GM19468 (cell line): Measurements from ENCODE around the gene LCTL.

Experiments used
- ATAC-seq: cut with Tn5 transposase; IDR thresholded peaks from one replicate; pipeline ENCODE4 v1.9.1; 2021; ENCODE audit warnings: mild to moderate bottlenecking, moderate library complexity, moderate number of reproducible peaks; ENCODE audit not compliant: unreplicated experiment; ENCODE audit errors: extremely low read depth

Gene LCTL

DNA sequence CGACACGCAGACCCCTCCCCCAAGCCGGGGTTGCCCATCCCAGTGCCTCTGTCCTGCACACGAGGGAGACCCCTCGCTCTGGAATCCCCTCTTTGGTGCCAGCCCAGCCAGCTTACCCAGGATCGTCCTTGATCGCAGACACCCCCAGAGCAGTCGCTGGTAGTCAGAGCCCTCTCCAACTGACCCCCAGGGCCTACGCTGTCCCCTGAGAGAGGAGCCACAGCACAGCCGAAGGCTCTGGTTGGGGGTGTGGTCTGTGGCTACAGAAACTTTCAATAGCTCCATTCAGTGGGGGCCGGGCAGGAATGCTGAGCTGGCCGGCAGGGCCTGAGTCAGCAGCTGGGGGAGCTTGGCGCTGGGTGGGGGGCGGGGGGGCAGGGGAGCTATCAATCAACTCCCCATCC, at the start of gene LCTL:
LCTL (minus strand) TSS at position 258 of the 404 bp plus-strand sequence. CDS start 633 bp downstream, outside the sequence.
- no peak for ATAC-seq

- no peak for ATAC-seq
These were observed 49.4 kb upstream of the LCTL start for GRCh38 chr15:66614951-66615760.

DNA sequence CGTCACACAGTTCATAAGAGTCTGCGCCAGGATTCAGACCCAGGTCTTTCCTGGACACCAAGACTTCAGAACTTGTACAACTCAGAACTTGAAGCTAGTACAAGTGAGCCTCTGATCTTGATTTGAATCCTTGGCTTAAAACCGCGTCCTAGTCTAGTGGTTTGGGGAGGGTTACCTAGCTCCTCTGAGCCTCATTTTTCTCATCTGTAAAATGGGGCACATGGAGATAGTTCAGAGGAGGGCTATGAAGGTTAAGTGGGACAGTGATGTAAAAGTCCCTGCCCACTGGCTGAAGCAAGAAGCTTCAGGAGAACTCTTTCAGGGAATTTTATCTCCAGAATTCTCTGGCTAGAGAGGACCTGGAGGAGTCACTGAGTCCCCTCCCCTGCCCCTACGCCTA, 48.7 kb upstream of the LCTL start:
- ATAC-seq = no peak

DNA sequence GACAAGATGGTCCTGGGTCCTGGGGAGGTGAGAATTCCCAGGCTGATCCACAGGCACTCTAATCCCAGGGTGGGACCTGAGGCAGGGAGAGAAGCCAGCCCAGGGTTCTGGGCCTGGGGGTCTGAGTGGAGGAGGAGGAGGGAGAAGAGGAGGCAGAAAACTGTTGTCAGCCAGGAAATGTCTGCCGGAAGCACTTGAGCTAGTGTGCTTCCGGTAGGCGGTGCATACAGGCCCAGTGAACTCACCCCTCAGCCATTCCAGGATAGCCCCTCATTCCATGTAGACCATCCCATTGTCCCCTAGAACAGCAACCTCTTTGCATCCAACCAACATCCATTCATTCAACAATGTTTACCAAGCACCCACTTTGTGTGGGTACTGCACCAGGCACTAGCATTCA, 47.9 kb upstream of the LCTL start:
- ATAC-seq = no peak

- no peak for ATAC-seq
These were observed 45.7 kb upstream of the LCTL start for GRCh38 chr15:66611257-66612053.

DNA sequence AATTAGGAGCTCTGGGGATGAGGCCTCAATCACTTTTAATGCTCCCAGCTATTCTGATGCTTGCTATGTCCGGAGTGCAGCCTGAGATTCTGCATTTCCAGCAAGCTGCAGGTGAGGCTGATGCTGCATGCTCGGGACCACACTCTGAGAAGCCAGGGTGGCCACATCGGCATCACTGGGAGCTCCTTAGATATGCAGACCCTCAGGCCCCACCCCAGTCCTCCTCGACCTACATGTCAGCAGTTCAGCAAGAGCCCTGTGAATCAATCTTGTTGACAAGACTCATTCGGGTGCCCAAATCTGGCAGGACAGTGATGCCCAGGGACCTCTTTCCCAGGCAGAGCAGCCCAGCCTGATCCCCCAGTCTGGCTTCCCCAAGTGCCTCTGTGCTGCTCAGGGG, 44.1 kb upstream of the LCTL start:
- ATAC-seq = no peak

DNA sequence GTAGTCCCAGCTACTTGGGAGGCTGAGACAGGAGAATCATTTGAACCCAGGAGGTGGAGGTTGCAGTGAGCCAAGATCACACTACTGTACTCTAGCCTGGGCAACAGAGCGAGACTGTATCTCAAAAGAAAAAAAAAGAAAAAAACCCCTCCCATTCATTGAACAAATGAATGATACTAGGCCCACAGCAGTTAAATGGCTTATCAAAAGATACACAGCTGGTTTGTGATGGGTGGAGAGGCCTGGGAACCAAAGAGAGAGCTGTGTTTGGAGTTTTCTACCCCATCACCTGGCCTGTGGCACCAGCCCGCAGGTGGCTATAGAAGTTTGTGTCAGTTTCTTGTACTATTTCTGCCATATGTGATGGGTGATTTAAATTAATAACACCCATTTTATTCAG, 43.1 kb upstream of the LCTL start:
- no peak for ATAC-seq

DNA sequence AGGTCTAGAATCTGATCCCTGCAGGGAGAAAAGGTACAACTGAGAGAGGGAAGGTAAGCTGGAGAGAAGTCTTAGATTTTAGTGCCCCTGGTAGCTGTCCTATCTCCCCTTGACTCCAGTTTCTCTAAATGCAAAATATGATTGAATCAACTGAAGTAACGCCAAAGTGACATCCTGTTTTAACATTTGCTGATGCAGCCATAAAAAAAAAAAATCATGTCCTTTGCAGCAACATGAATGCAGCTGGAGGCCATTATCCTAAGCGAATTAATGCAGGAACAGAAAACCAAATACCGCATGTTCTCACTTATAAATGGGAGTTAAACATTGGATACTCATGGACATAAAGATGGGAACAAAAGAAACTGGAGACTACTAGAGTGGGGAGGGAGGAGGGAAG, 42.4 kb upstream of the LCTL start:
- ATAC-seq = no peak

- peak; percentile 46 for ATAC-seq
These were observed 37.7 kb upstream of the LCTL start for GRCh38 chr15:66603301-66604179.

DNA sequence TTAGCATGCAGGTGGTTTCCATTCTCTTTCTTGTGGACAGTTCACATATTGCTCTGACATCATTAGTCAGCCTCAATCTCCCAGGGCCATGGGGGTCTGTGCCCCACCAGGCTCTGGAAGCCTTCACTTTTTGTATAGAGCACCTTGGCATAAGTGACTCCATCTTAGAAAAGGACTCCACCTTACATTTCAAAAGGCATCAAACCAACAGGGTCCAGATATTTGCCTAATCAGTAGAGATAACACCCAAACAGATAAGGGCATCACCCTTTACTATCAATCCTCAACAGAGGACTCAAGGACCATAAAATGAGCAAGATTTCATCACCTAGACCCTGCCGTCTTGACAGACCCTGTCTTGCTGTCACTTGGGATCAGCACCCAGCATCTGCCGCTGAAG, 35.7 kb upstream of the LCTL start:
- ATAC-seq = no peak

GRCh38 chr15:66600240-66600627, 34.4 kb upstream of the LCTL start:
- no peak for ATAC-seq

DNA sequence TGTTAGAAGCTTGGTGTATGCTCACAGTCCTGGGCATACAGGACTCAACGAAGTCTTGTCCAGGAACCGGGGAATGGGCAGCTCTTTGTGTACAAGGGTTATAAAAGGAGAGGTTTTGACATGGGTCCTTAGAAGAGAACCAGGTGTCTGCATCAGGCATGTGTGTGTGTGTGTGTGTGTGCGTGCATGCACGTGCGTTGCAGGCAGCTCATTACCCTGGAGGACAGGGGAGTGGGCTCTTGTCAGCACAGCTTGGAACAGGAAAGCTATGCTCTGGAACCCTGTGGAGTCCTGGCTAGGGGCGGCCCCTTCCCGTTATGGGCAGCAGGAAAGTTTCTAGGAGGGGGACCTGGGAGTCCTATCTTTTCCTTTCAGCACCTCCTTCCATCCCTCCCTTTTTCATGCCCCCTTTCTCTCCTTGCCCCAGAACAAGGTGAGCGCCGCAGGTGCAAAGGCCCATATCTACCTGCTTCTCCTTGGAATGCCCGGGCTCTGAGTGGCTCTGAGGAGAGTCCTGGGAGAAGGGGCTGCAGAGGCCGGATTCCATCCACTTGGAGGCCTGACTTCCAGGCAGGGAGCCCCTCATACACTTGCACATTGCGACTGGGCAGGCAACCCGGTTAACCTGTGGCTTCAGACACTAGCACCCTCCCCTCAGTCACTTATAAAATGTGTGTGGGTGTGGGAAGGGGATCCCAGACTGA, 33.9 kb upstream of the LCTL start:
- no peak for ATAC-seq

GRCh38 chr15:66598095-66598815, 32.5 kb upstream of the LCTL start:
- ATAC-seq = no peak

GRCh38 chr15:66595931-66596545, 30.2 kb upstream of the LCTL start:
- ATAC-seq = no peak

DNA sequence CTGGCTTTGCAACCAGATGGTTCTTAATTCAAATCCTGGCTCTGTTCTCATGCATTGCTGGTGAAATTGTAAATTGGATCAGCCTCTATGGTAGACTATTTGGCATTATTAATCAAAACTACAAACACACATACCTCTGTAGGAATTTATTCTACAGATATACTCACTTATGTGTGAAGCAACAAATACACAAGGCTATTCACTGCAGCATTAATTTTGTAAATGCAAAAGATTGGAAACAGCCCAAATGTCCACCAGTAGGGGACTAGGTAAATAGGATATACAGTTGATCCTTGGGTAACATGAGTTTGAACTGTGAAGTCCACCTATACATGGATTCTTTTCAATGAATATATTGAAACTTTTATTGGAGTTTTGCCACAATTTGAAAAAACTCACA, 29.5 kb upstream of the LCTL start:
- no peak for ATAC-seq

DNA sequence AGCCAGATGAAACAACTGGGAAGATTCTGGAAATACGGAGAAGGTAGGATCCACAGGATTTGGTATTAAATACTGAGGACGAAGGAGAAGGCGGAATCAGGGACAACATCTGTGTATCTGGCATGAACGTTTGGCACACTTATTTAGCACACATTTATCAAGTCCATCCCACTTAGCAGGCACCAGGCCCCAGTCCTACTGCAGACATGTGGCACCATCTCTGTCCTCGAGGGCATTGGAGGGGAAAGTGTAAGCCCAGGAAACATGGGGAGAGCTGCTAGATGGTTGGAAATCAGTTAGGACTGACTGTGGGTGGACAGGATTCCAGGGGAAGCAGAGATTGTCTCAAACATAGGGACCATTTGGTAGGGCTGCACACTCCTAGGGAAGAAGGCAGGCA, 29.0 kb upstream of the LCTL start:
- ATAC-seq = no peak

DNA sequence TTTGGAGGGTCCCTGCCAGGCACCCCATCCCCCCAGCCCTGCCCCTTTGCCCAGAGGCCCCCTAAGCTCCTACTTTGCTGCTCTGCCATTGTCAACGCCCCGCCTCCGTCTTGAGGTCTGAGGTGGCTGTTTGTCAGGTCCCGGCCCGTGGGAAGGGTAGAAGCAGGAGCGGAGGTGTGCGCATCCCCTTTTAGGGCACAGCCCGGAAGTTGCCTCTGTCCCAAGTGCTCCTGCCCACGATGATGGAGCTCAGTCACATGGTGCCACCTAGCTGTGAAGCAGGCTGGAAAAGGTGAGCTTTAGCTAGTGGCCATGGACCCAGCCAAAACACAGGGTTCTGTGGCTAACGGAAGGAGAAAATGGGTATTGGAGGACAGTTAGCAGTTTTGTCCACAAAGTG, 28.5 kb upstream of the LCTL start:
- ATAC-seq = no peak

DNA sequence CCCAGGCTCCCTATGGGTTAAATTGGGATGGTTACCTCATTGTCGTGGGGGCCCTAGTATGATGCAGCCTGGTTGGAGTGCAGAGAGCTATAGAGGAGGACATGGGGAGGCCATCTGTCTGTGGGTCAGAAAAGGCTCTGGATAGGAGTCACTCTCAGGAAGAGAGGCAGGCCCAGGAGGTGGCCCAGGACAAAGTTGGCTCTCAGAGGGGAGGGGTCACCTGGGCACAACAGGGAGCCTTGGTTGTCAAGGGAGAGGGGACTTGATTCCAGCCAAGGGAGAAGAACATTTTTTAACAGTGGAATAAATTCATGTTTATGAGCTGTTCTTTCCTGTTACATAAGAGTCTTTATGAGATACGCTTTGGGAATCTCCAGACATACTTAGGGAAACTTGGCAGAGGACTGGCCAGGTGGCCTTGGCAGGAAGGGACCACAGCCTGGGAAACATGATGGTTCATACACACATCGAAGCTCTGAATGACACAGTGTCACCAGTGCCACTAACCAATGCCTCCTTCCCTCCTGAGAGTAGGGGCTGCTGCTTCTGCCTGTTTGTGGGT, 27.5 kb upstream of the LCTL start:
- no peak for ATAC-seq
